ENCODE measurements around the gene AGAP2.

DNA sequence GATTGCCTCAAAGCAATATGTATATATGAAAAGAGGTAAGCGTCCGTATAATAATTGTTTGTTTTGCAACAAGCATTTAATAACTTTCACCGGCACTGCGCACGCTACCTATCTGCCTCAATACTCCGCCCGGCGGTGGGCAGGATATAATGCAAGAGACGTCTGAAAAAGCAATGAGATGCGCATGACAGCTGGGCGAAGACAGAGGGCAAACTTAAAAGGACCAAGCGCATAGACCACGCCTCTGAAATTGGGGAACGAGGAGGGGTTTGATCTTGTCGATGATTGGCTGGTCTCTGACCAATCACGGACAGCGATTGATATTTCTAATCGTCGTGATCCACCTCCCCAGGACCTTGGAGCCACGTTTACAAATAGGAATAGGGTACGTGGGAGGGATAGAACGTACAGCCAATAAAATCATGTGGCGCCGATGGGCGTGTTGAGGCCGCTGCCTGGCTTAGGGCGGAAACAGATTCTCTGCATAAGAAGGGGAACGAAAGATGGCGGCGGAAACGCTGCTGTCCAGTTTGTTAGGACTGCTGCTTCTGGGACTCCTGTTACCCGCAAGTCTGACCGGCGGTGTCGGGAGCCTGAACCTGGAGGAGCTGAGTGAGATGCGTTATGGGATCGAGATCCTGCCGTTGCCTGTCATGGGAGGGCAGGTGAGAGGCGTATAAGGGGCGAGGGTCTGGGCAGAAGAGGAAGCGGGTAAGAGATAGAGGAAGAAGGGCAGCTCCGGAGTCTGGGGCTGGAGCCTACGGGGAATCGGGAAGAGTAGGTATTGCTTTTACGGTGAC lies 44.7 kb downstream of the AGAP2 start, which contains the start of gene OS9:
- TF ChIP-seq, protein P1, sequence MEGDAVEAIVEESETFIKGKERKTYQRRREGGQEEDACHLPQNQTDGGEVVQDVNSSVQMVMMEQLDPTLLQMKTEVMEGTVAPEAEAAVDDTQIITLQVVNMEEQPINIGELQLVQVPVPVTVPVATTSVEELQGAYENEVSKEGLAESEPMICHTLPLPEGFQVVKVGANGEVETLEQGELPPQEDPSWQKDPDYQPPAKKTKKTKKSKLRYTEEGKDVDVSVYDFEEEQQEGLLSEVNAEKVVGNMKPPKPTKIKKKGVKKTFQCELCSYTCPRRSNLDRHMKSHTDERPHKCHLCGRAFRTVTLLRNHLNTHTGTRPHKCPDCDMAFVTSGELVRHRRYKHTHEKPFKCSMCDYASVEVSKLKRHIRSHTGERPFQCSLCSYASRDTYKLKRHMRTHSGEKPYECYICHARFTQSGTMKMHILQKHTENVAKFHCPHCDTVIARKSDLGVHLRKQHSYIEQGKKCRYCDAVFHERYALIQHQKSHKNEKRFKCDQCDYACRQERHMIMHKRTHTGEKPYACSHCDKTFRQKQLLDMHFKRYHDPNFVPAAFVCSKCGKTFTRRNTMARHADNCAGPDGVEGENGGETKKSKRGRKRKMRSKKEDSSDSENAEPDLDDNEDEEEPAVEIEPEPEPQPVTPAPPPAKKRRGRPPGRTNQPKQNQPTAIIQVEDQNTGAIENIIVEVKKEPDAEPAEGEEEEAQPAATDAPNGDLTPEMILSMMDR (IDR thresholded peaks at IDR 0.05; ENCODE audit: insufficient read depth, low read length), result peak; percentile 64
- TF ChIP-seq POLR2AphosphoS5 (IDR thresholded peaks at IDR 0.05; ENCODE audit: low read depth) (peak; percentile 92), GABPA (IDR thresholded peaks at IDR 0.05; ENCODE audit: low read depth) (peak; percentile 20; the same call in 1 of the 2 replicates)
- TF ChIP-seq, protein P2, sequence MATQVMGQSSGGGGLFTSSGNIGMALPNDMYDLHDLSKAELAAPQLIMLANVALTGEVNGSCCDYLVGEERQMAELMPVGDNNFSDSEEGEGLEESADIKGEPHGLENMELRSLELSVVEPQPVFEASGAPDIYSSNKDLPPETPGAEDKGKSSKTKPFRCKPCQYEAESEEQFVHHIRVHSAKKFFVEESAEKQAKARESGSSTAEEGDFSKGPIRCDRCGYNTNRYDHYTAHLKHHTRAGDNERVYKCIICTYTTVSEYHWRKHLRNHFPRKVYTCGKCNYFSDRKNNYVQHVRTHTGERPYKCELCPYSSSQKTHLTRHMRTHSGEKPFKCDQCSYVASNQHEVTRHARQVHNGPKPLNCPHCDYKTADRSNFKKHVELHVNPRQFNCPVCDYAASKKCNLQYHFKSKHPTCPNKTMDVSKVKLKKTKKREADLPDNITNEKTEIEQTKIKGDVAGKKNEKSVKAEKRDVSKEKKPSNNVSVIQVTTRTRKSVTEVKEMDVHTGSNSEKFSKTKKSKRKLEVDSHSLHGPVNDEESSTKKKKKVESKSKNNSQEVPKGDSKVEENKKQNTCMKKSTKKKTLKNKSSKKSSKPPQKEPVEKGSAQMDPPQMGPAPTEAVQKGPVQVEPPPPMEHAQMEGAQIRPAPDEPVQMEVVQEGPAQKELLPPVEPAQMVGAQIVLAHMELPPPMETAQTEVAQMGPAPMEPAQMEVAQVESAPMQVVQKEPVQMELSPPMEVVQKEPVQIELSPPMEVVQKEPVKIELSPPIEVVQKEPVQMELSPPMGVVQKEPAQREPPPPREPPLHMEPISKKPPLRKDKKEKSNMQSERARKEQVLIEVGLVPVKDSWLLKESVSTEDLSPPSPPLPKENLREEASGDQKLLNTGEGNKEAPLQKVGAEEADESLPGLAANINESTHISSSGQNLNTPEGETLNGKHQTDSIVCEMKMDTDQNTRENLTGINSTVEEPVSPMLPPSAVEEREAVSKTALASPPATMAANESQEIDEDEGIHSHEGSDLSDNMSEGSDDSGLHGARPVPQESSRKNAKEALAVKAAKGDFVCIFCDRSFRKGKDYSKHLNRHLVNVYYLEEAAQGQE (IDR thresholded peaks at IDR 0.05; ENCODE audit: insufficient replicate concordance, low read depth), result peak; percentile 75

All from HL-60 (cell line).